Endothelial cell (in vitro differentiated cells): Measurements from ENCODE around the gene MPZL3. TPM values are rescaled to one million over a fixed set of nuclear protein-coding genes. Genes with fewer than 3 reads are reported as not detected.

Experiments used
- DNase-seq: peaks from one replicate; pipeline ENCODE4 v3.0.0; 2021; ENCODE audit warnings: low spot score
- H3K27ac Mint-ChIP-seq: one replicate; pipeline ENCODE4 v1.8.0; 2021; ENCODE audit warnings: mixed read lengths, inconsistent platforms; ENCODE audit not compliant: unreplicated experiment
- H3K27me3 Mint-ChIP-seq: one replicate; pipeline ENCODE4 v1.8.0; 2021; ENCODE audit warnings: mild to moderate bottlenecking, moderate library complexity, mixed read lengths, inconsistent platforms; ENCODE audit not compliant: unreplicated experiment
- H3K36me3 Mint-ChIP-seq: one replicate; pipeline ENCODE4 v1.8.0; 2021; ENCODE audit warnings: mild to moderate bottlenecking, low read depth, mixed read lengths, inconsistent platforms; ENCODE audit not compliant: unreplicated experiment
- H3K4me1 Mint-ChIP-seq: one replicate; pipeline ENCODE4 v1.8.0; 2021; ENCODE audit warnings: mild to moderate bottlenecking, mixed read lengths, inconsistent platforms; ENCODE audit not compliant: unreplicated experiment
- H3K4me3 Mint-ChIP-seq: one replicate; pipeline ENCODE4 v1.8.0; 2021; ENCODE audit warnings: mild to moderate bottlenecking, mixed read lengths, inconsistent platforms; ENCODE audit not compliant: unreplicated experiment
- H3K9me3 Mint-ChIP-seq: one replicate; pipeline ENCODE4 v1.8.0; 2021; ENCODE audit warnings: mixed read lengths, inconsistent platforms; ENCODE audit not compliant: unreplicated experiment
- total RNA-seq: library from RNA; stranded (reverse); fragmentation: NEBNext Ultra II Directional; extraction: Animal tissue kit (Norgen Biotek cat#: 25700); gene quantifications from one replicate; pipeline ENCODE4 v1.2.1, GENCODE V29; 2021; ENCODE audit not compliant: unreplicated experiment
- TF ChIP-seq, protein P1 (sequence below): fragments of 200-600 bp; sonication (generic); IDR thresholded peaks from one replicate; pipeline ENCODE4 v1.5.0; 2021; ENCODE audit warnings: antibody characterized with exemption; ENCODE audit not compliant: unreplicated experiment

The MPZL3 gene
- total RNA-seq, 1 donor from 2014 or later, result 10.7 TPM

DNA sequence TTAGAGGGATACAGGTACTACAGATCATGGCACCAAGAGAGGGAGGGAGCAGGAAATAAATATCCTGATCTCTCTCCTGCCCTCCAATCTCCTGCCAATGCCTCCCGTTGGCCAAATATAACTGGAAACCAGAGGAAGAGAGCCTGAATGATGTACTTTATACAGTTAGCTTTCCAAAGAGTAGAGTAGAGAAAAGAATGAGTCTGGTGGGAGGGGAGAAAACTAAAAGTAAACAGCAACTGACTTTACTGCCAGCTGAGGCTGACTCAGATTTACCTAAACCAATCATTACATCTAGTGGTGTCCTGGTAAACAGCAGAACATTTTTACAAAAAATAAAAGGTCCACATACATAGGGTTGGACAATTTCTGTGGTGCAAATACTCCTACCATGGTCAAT is 5.1 kb downstream of the MPZL3 start:
- peaks cover 36% of the 10 kb centered on the region for H3K4me1 Mint-ChIP-seq
- no peak for DNase-seq
- H3K27me3 Mint-ChIP-seq, result peaks cover 7% of the 10 kb centered on the region
- no peak overlapping the region for H3K4me3 Mint-ChIP-seq
- TF ChIP-seq, protein P1, sequence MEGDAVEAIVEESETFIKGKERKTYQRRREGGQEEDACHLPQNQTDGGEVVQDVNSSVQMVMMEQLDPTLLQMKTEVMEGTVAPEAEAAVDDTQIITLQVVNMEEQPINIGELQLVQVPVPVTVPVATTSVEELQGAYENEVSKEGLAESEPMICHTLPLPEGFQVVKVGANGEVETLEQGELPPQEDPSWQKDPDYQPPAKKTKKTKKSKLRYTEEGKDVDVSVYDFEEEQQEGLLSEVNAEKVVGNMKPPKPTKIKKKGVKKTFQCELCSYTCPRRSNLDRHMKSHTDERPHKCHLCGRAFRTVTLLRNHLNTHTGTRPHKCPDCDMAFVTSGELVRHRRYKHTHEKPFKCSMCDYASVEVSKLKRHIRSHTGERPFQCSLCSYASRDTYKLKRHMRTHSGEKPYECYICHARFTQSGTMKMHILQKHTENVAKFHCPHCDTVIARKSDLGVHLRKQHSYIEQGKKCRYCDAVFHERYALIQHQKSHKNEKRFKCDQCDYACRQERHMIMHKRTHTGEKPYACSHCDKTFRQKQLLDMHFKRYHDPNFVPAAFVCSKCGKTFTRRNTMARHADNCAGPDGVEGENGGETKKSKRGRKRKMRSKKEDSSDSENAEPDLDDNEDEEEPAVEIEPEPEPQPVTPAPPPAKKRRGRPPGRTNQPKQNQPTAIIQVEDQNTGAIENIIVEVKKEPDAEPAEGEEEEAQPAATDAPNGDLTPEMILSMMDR, result no peak
- H3K9me3 Mint-ChIP-seq, result no peaks in the 10 kb centered on the region
- H3K27ac Mint-ChIP-seq, result peak overlapping the region; percentile 54
- H3K36me3 Mint-ChIP-seq, result peaks cover 4% of the 10 kb centered on the region

DNA sequence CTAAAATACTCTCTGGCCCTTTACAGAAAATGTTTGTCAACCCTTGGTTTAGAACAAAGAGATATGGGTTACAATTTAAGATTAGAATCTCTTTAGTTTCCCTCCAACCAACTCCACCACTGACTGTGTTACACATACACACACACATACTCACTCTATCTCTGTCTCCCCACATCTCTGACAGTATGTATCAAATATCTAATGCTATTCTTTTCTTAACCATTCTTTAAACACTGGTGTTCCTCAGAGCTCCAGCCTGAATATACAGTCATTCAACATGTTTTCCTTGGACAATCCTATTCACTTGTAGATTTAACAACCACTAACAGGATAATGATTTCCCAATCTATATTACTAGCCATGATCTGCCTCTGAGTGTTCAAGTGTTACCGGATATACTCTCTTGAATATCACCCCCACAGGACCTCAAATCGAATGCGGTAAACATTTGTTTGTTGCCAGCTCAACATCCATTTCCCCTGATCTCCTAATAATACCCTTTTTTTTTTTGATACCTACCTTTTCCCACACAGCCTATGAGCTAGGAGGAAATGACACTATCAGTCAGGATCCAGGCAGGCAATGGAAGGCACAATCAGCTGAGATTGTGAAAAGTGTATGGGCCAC is 6.1 kb downstream of the MPZL3 start:
- Mint-ChIP-seq H3K27me3 (peaks cover 7% of the 10 kb centered on the region), H3K36me3 (peaks cover 4% of the 10 kb centered on the region), H3K4me3 (no peak overlapping the region), H3K27ac (peak overlapping the region; percentile 49), H3K9me3 (no peaks in the 10 kb centered on the region), H3K4me1 (peaks cover 45% of the 10 kb centered on the region)
- TF ChIP-seq, protein P1, result no peak
- DNase-seq, result no peak

DNA sequence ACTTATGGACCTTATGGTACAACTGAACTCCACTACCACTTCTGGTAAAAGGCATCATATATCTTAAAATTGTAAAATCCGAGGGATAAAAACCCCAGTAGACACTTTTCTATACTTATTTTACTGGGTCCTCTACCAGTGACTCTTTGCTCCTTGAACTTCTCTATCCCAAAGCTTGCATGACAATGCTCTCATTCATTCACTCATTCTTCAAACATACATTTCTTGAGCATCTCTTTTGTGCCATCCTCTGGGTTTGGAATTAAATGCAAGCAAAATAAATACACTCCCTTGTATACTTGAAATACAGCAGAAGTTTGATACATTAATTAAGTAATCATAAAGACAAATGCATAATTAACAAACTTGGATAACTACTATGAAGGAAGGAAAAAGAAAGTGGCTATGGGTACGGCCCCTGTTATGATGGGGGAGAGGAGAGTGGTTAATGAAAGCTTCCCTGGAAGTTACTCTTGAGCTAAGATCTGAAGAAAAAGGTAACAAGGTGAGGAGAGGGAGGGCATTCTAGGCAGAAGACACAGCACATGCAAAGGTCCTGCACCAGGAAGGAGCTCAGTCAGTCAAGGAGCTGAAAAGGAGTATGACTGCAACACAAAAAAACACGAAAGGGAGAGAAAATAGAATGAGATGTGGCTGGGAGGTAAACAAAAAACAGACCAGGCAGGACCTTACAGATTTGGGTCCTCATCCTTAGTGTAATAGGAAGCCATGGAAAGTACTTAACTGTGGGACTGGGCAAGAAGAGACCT is 8.0 kb downstream of the MPZL3 start:
- TF ChIP-seq, protein P1, result no peak
- Mint-ChIP-seq H3K36me3 (peaks cover 4% of the 10 kb centered on the region), H3K4me1 (peaks cover 60% of the 10 kb centered on the region), H3K4me3 (no peak overlapping the region), H3K27me3 (peaks cover 9% of the 10 kb centered on the region), H3K9me3 (no peaks in the 10 kb centered on the region), H3K27ac (peak overlapping the region; percentile 32)
- no peak for DNase-seq

DNA sequence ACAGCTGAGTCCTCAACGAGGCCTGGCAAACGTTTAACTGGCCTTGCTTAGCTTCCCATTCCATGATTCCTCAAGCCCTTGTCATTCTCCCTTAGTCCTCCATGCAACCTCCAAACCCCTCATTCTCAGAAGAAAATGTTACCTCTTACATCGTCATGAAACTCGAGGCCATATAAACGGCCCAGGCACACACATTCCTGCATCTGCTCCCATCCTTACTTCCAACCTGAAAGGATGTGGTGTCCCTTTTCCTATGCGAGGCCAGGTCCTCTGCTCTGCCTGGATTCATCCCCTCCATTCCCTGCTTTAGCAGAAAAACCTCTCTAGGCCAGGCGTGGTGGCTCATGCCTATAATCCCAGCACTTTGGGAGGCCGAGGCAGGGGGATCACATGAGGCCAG is 9.0 kb downstream of the MPZL3 start:
- Mint-ChIP-seq H3K27ac (peak overlapping the region; percentile 2), H3K4me3 (no peak overlapping the region), H3K4me1 (peaks cover 70% of the 10 kb centered on the region), H3K9me3 (no peaks in the 10 kb centered on the region), H3K36me3 (peaks cover 4% of the 10 kb centered on the region), H3K27me3 (peaks cover 9% of the 10 kb centered on the region)
- no peak for DNase-seq
- TF ChIP-seq, protein P1, result no peak

DNA sequence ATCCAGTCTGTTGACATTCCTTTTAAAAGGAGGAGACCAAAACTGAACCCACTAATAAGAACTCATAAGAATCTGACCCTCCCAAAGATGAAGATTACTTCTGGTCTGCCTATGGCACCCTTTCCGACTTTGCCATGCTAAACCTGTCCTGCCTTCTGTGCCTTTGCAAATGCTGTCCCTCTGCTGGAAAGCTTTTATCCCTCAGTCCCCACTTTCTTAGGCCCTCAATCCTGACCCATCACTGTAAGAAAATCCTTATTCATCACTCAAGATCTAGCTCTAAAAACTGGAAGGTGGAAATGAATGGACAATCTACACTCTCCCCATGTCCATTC is 10.4 kb downstream of the MPZL3 start:
- H3K27ac Mint-ChIP-seq, result peak overlapping the region; percentile 97

More for the DNA sequence above, 10.4 kb downstream of the MPZL3 start:
- Mint-ChIP-seq H3K4me3 (no peak overlapping the region), H3K9me3 (no peaks in the 10 kb centered on the region), H3K36me3 (peaks cover 4% of the 10 kb centered on the region), H3K4me1 (peaks cover 67% of the 10 kb centered on the region), H3K27me3 (peaks cover 9% of the 10 kb centered on the region)
- TF ChIP-seq, protein P1, result no peak
- no peak for DNase-seq
